GM21825 (cell line): ENCODE results near the gene INPP5A.
"Not testable (repeated sequence)": the region's sequence is repeated elsewhere in the genome, so short reads cannot be mapped to it uniquely, and the experiment has no call there.

Source experiments
- ATAC-seq: cut with Tn5 transposase; IDR thresholded peaks from one replicate; pipeline ENCODE4 v1.9.1; 2021; ENCODE audit warnings: mild to moderate bottlenecking, moderate library complexity; ENCODE audit not compliant: unreplicated experiment

INPP5A gene

DNA sequence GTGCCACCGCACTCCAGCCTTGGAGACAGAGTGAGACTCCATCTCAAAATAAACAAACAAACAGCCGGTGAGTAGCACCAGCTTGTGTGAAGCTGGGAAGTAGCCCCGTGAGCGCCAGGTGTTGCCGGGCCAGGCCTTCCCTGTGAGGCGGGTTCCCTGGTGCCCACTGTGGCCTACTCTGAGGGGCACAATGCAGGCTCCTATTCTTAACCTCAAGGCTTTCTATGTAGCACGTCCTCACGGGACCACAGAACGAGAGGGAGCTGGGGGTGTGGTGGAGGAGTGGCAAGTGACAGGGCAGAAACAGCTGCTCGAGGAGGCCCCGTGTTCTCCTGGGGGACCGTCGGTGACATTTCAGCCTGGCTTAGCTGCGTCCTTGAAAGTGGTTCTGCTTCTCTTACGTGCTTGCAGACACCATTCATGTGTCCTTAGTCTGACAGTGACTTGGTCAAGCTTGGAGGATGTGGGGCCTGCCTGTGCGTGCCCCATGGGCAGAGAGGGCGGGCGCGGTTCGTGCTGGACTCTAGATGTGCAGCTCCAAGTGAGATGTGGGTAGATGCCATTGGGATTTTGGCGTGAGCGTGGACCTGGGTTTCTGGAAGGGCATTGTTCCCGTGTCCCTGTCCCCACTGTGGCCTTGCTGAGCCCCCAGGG lies 131.7 kb downstream of the INPP5A start:
- no peak for ATAC-seq

DNA sequence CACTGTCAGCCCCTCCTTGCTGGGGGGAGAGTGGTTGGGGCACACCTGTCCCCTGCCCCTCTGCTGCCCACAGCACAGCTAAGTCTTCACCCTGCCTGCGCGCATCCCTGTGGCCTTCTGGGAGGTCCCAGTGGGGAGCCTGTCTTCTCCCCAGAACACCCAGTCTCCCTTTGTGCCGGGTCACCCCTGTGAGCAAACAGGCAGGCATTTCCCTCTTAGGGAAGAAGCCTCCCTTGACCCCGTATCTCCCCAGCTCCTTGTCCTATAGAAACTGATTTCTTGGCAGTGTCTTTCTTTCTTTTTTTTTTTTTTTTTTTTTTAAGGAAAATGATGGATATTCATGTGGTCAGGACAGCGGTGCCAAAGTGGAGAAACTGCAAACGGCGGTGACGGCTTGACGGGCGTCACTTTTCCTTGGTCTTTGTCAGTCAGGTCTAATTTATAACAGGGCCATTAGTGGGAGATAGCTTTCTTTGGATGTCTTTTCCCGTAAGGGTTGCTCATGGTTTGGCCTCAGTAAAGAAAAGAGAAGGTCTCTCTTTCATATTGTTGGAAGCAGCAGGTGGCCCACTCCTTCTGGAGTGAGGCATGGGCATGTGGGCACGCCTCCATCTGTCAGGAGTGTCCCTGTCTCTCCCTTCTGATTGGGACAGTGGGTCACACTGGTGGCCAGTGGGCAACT lies 133.1 kb downstream of the INPP5A start:
- ATAC-seq, result no peak

DNA sequence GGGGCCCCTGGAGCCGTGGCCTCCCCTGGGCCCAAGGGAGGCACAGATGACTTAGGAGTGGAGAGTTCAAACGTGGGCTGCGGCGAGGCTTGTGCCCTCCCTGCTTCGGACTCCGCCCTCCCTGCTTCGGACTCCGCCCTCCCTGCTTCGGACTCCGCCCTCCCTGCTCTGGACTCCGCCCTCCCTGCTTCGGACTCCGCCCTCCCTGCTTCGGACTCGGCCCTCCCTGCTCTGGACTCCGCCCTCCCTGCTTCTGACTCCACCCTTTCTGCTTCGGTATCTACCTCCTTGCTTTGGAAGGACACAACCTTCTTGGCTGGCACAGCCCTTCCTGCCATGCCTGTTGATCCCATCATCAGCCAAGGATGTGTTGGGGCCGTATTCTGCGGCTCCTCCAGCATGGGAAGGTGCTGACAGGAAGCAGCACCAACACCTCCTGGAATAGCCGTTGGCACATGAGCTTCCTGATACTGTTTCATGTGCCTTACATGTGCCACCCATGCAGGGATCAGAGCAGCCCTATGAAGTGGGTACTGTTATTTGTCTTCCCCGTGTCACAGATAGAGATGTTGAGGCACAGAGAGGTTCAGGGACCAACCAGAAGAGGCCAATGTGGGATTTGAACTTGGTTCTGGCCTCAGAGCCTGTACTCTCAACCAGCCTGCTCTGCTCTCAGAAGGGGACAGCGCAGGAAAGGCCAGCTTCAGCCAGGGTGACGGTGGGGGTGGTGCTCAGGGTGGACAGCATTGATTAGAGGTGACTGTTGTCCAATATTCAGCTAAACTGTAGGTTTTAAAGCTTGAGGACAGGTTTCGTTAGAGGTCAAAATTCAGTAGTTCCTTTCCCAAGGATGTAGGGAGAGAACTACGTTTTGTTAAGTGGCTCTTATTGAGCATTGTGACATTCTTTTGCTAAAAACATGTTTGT lies 133.9 kb downstream of the INPP5A start:
- ATAC-seq, result no peak

GRCh38 chr10:132673746-132674145 lies 136.2 kb downstream of the INPP5A start:
- not testable (repeated sequence) for ATAC-seq

- ATAC-seq, result no peak
Observed at GRCh38 chr10:132674311-132674710, 136.7 kb downstream of the INPP5A start.

DNA sequence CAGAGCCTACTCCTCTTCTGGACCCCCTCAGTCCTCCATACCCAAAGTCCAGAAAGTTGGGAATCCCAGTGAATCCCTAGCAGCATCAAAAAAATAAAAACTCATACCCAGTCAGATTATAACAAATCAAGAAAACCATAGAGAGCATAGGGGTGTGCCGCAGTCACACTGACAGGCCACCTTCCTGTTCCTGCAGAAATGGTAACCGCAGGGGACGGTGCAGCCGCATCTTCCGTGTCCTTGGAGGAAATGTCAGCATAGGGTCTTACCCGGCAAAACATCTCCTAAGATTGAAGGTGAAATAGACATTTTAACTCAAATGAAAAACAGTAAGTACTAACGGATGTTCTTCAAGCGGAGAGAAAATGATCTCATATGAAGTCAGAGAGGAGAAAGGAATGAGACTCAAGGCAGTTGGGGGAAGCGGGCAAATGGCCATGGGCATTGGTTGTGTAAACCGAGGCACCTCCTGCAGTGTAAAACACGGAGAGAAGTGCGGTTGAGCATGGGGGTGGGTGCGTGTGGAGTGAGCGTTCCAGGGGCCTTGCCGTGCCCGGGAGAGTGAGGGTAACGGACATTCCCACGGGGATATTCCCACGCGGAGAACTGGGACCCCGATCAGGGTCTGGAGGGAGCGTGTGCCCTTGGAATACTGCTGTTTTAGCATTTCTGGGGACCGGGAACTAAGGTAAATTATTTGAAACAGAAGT lies 137.6 kb downstream of the INPP5A start:
- no peak for ATAC-seq

DNA sequence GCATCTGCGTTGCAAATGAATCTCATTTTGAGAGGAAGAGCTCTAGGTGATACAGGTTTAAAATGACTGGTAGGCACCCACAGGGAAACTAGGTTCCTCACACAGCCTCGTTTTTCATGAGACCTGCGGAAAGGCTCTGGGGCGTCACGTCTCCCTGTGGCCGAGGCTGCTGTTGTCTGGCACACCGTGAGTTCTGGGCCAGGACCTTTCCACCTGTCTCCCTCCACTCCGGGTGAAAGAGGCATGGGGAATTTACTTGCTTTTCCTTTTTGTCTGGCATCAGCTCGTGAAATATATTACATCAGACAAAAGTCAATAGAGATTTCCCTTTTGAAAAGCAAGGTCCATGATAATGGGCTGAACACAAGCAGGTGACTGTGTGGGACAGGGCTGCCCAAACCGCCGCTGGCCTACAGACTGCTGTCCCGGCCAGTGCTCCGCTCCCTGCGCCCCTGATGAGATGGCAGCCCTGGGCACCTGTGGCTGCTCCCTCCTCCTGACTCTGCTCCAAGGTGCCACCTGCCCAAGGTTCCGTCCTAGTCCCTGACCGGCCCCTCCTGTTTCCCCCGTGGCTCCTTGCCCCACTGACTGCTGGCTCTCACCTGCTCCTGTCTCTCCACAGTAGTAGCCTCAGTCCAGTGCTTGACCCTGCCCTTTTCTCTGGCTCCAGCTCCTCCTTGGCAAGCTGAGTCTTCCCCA lies 138.8 kb downstream of the INPP5A start:
- no peak for ATAC-seq

DNA sequence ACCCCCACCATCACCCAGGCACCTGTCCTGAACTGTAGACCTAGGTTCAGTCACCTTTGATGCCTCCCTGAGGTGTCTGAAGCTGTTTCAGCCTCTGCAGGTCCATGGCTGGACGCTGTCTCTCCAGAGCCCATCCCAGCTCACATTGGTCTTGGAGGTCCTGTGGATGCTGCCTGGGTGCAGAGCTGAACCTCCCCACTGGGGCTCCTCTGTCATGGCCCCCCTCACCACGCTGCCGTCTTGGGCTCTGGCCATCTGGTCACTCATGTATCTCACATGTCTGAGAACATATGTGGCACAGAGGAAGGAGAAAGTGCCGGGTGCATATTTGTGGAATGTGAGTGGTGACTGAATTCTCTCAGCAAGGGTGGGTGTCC lies 139.5 kb downstream of the INPP5A start:
- ATAC-seq, result no peak

DNA sequence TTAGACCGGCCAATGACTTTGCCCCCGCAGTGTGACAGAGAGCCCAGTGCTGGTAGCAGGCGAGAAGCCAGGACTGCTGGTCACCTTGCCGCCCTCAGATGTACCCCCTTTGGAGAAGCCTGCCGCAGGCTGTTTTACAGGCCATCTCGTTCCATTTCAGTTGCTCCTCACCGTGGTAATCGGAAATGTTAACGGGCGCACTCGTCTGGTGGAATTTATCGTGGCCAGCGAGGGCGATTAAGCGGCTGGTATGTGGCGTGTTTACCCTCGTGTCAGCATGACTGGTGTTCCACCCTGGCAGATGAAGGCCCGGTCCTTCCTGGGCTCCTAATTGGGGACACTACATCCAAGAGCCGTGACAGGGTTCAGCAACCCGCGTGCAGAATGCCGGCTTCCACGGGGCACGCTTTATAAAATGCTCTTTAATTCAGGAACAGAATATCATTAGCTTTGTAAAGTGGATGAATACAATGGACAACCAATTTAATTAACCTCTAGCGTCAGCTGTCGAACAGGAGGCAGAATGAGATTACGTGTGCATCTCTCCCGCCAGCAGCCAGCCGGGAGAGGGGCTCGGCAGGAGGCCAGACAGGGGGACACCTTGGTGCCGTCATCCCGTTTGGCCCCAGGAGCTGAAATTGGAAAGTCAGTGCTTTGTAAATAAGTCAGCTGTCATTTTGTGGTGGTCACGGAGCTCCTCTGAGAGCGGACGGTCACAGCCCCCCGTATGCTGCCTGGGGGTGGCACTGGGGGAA lies 140.1 kb downstream of the INPP5A start:
- ATAC-seq, result no peak

DNA sequence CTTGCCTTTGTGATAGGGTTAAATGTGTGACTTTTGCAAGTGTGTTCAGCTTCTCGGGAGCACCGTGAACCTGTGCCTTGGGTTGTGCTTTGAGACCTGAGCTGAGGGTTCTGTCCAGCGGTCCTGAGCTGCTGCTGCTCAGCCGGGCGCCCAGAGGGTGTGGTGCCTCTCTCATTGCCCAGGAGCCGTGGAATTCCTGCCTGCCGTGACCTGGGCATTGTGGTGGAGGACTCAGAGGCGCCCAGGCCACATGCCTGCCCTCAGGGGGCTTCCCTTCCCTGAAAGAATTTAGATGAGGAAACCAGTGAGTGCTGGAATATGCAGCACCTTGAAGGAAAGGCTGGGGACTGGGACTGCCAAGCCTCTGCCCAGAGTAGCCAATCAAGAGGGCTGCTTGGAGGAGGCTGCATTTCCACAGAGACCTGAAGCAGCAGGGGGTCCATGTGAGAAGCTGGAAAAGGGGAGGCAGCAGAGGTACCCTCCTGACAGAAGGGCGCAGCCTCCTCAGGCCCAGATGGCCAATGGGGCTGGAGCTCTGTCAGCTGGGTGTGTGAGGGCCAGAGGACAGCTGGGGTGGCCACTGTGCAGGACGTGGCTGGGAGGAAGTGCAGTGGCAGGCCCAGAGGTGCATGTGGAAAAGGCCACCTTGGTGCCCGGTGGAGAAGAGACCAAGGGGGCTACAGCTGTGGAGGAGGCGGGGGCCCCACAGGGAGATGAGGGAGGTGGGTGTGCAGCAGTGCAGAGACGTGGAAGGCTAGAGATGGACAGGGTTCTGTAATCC lies 141.0 kb downstream of the INPP5A start:
- no peak for ATAC-seq

DNA sequence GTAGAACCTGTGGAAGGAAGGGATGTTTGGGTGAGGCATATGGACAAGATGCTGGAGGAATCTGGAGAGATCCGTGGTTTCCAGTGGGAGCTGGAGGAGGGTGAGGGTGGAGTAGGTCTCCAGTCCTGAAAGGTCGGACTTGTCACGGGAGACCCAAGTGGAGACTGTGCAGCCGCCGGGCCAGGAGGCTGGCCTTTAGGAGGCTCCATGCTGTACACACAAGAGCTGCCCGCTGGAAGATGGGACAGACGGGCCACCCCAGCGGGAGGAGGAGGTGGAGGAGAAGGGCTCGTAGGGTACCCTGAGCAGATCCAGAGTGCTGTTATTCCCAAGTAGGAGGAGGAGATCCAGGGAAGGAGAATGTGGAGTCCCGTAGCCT lies 141.6 kb downstream of the INPP5A start:
- no peak for ATAC-seq

GRCh38 chr10:132679640-132680039 lies 142.1 kb downstream of the INPP5A start:
- no peak for ATAC-seq

DNA sequence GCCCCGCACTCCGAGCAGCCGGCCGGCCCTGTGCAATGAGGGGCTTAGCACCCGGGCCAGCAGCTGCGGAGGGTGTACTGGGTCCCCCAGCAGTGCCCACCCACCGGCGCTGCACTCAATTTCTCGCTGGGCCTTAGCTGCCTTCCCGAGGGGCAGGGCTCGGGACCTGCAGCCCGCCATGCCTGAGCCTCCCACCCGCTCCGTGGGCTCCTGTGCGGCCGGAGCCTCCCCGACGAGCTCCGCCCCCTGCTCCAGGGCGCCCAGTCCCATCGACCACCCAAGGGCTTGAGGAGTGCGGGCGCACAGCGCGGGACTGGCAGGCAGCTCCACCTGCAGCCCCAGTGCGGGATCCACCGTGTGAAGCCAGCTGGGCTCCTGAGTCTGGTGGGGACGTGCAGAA lies 143.2 kb downstream of the INPP5A start:
- ATAC-seq, result not testable (repeated sequence)

GRCh38 chr10:132681858-132682755 lies 144.5 kb downstream of the INPP5A start:
- ATAC-seq, result no peak

DNA sequence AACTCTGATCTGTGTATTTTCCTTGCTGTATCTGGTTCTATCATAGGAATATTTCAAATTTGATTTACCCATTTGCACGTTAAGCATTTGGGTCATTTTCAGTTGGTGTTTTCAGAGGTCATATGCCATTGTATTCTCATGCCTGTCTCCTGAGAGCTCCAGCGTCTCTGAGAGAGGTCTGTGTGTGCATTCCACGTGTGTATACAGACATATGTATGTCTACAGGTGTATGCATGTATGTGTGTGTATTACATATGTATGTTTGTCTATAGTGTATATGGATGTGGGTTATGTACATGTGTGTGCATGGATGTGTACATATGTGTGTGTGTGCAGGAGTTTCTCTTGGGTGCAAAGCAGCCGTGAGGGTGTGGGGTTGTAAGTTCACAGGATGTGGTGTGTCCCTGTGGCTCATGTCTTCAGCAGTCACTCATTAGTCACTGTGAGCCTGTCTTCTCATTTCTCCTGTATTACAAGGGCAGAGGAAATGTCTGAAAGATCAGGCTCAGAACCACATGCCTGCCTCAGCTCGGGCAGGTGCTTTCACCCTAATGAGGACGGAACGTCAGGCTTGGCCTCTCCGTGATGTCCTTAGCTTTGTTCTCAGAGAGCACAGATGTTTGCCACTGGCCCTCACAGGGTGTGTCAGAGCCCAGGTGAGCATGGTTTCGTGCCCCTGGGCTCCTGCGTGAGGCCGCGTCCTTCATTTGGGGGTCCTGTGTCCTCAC lies 146.7 kb downstream of the INPP5A start:
- ATAC-seq, result peak; percentile 82

DNA sequence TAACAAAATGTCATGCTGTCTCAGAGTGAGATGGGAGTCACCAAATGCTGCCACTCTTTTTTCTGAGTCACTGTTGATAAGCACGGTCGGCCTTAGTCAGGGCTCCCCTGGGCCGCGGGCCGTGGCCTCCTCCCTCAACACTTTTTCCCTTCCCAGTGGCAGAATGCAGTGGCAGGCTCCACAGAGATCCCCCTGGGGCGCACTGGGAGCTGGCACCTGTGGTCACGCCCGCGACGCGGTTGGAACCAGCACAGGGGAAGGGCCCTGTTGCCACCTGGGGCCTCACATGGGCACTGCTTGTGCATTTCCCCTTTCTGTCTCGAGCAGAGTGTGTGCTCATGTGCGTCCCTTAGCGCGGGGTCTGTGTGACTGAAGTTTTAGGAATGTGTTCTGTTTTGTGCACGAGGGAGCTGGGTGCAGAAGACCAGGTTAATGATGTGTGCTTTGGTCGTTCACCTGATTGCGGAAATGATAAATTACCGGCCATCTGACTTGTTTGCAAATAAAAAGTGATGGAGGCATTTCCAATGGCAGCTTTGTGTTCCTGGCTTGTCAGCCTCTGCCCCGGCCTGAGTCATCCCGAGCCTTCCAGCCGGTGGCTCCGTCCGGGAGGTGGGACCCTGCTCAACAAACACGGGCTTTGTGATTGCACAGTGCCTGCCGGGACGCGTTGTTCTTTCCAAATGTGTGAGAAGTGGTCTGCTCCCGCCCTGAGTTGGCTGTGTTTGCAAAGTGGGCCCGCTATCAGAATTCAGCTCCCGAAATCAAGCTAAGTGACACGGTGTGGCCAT lies 147.7 kb downstream of the INPP5A start:
- no peak for ATAC-seq
